ENCODE measurements around the gene MYBPC2. TPM values are rescaled to one million over a fixed set of nuclear protein-coding genes. Genes with fewer than 3 reads are reported as not detected.

MYBPC2 gene
- total RNA-seq, 1 experiment from 2014 or later, result 13.8 TPM

GRCh38 chr19:50512112-50512998 is 79.7 kb downstream of the MYBPC2 start:
- Histone ChIP-seq H3K27me3 (peaks cover 6% of the 10 kb centered on the region; the same call in 1 of the 2 replicates), H3K4me1 (peaks cover 22% of the 10 kb centered on the region), H3K9me3 (replicated peaks) (no peaks in the 10 kb centered on the region), H3K4me3 (peak overlapping the region; percentile 62), H3K36me3 (no peaks in the 10 kb centered on the region), H3K27ac (no peak overlapping the region)
- no peak for DNase-seq

- Histone ChIP-seq H3K9me3 (replicated peaks) (no peaks in the 10 kb centered on the region), H3K27ac (no peak overlapping the region), H3K4me3 (no peak overlapping the region), H3K36me3 (no peaks in the 10 kb centered on the region), H3K4me1 (peaks cover 19% of the 10 kb centered on the region), H3K27me3 (peaks cover 6% of the 10 kb centered on the region; the same call in 1 of the 2 replicates)
- DNase-seq, result no peak
These were observed 80.5 kb downstream of the MYBPC2 start for GRCh38 chr19:50512999-50513745.

GRCh38 chr19:50513746-50514345 is 81.2 kb downstream of the MYBPC2 start, which contains the start of gene ASPDH:
ASPDH (minus strand) TSS chr19:50513913; CDS start chr19:50513823, 90 bp downstream.
- Histone ChIP-seq H3K27me3 (peaks cover 6% of the 10 kb centered on the region; the same call in 1 of the 2 replicates), H3K4me3 (no peak within 1 kb of the TSS), H3K9me3 (replicated peaks) (no peaks in the 10 kb centered on the region), H3K27ac (no peak within 1 kb of the TSS), H3K4me1 (peaks cover 12% of the 10 kb centered on the region), H3K36me3 (no peaks in the 10 kb centered on the region)
- DNase-seq, result no peak

GRCh38 chr19:50514346-50515167 is 81.9 kb downstream of the MYBPC2 start:
- H3K4me1 ChIP-seq, result peaks cover 5% of the 10 kb centered on the region
- DNase-seq, result no peak
- H3K27ac ChIP-seq, result no peak overlapping the region
- H3K9me3 ChIP-seq (replicated peaks), result no peaks in the 10 kb centered on the region
- no peaks in the 10 kb centered on the region for H3K36me3 ChIP-seq
- H3K4me3 ChIP-seq, result no peak overlapping the region
- peaks cover 6% of the 10 kb centered on the region; the same call in 1 of the 2 replicates for H3K27me3 ChIP-seq

GRCh38 chr19:50515168-50515561 is 82.5 kb downstream of the MYBPC2 start:
- peaks cover under 1% of the 10 kb centered on the region for H3K4me1 ChIP-seq
- DNase-seq, result no peak
- H3K27me3 ChIP-seq, result peaks cover 6% of the 10 kb centered on the region; the same call in 1 of the 2 replicates
- H3K4me3 ChIP-seq, result no peak overlapping the region
- H3K27ac ChIP-seq, result no peak overlapping the region
- no peaks in the 10 kb centered on the region for H3K9me3 ChIP-seq (replicated peaks)
- H3K36me3 ChIP-seq, result no peaks in the 10 kb centered on the region

Other genes starting within 250 kb of the MYBPC2 start
- gene MYH14, start 229.3 kb upstream of the MYBPC2 start, total RNA-seq (2014; rRNA removed; shearing (Covaris generic)), result 25.5 and 25.7 TPM in 2 replicates
- 1.1 and 1.2 TPM in 2 replicates for gene KCNC3, start 103.5 kb upstream of the MYBPC2 start, total RNA-seq (2014; rRNA removed; shearing (Covaris generic))
- gene NAPSA, start 67.3 kb upstream of the MYBPC2 start, total RNA-seq (2014; rRNA removed; shearing (Covaris generic)), result 0.08 and 0.18 TPM in 2 replicates
- gene NR1H2, start 56.4 kb upstream of the MYBPC2 start, total RNA-seq (2014; rRNA removed; shearing (Covaris generic)), result 22.3 and 22.6 TPM in 2 replicates
- 74.4 and 75.2 TPM in 2 replicates for gene POLD1, start 48.5 kb upstream of the MYBPC2 start, total RNA-seq (2014; rRNA removed; shearing (Covaris generic))
- 0.83 and 2.8 TPM in 2 replicates for gene SPIB, start 14.0 kb upstream of the MYBPC2 start, total RNA-seq (2014; rRNA removed; shearing (Covaris generic))
- 52.7 and 56.3 TPM in 2 replicates for gene EMC10, start 43.6 kb downstream of the MYBPC2 start, total RNA-seq (2014; rRNA removed; shearing (Covaris generic))
- 0.89 and 1.2 TPM in 2 replicates for gene GARIN5A, start 44.0 kb downstream of the MYBPC2 start, total RNA-seq (2014; rRNA removed; shearing (Covaris generic))
- 17.7 and 23.8 TPM in 2 replicates for gene JOSD2, start 78.3 kb downstream of the MYBPC2 start, total RNA-seq (2014; rRNA removed; shearing (Covaris generic))
- not detected in 2 replicates for gene ASPDH, start 81.0 kb downstream of the MYBPC2 start, total RNA-seq (2014; rRNA removed; shearing (Covaris generic))
- 0.02 and 0.13 TPM in 2 replicates for gene LRRC4B, start 135.5 kb downstream of the MYBPC2 start, total RNA-seq (2014; rRNA removed; shearing (Covaris generic))
- gene SYT3, start 207.0 kb downstream of the MYBPC2 start, total RNA-seq (2014; rRNA removed; shearing (Covaris generic)), result 1.5 and 1.8 TPM in 2 replicates
- not detected in 2 replicates for gene C19orf81, start 216.6 kb downstream of the MYBPC2 start, total RNA-seq (2014; rRNA removed; shearing (Covaris generic))

All from SJCRH30 (cell line).